Stimulated activated CD8-positive, alpha-beta memory T cell treated with anti-CD3 and anti-CD28 coated beads, Interleukin-4, amount 100 ng/mL, for 1 hour (primary cell): Measurements from ENCODE around the gene FAM20A.
"Not testable (repeated sequence)": the region's sequence is repeated elsewhere in the genome, so short reads cannot be mapped to it uniquely, and the experiment has no call there.

Experiments used
- DNase-seq, 2 donors: peaks; one replicate each; pipeline ENCODE4 v3.0.0-alpha.2; 2020; ENCODE audit warnings: low read depth in 2 of 2, low spot score in 1 of 2

The FAM20A gene

GRCh38 chr17:68522266-68522665 lies 78.9 kb downstream of the FAM20A start:
- DNase-seq: no peak

DNA sequence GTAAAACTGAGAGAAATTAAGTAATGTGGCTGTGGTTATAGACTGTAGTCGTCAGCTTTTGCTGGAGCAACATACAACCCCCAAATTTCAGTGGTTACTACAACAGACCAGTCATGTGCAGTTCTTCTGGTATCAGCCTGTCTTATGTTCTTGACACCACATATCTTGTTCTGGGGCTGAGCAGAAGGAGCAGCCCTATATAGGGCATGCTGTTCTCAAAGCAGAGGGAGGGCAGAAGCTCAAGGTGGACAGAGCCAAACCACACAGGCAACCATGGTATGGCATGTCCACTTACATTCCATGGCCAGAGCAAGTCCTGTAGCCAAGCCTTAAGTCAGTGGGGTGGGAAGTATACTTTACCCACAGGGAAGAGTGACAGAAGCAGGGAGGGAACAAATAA lies 81.3 kb downstream of the FAM20A start:
- no peak for DNase-seq

GRCh38 chr17:68519051-68519450 lies 82.1 kb downstream of the FAM20A start:
- not testable (repeated sequence) for DNase-seq

- no peak for DNase-seq
Observed at GRCh38 chr17:68518063-68518815, 82.9 kb downstream of the FAM20A start.

DNA sequence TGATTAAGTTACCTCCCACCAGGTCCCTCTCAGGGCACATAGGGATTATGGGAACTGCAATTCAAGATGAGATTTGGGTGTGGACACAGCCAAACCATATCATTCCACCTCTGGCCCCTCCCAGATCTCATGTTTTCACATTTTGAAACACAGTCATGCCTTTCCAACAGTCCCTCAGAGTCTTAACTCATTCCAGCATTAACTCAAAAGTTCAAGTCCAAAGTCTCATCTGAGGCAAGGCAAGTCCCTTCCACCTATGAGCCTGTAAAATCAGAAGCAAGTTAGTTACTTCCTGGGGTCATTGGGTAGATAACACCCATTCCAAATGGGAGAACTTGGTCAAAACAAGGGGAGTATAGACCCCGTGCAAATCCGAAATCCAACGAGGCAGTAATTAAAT lies 83.6 kb downstream of the FAM20A start:
- DNase-seq: not testable (repeated sequence)

- no peak for DNase-seq
Observed at GRCh38 chr17:68516732-68517131, 84.4 kb downstream of the FAM20A start.

DNA sequence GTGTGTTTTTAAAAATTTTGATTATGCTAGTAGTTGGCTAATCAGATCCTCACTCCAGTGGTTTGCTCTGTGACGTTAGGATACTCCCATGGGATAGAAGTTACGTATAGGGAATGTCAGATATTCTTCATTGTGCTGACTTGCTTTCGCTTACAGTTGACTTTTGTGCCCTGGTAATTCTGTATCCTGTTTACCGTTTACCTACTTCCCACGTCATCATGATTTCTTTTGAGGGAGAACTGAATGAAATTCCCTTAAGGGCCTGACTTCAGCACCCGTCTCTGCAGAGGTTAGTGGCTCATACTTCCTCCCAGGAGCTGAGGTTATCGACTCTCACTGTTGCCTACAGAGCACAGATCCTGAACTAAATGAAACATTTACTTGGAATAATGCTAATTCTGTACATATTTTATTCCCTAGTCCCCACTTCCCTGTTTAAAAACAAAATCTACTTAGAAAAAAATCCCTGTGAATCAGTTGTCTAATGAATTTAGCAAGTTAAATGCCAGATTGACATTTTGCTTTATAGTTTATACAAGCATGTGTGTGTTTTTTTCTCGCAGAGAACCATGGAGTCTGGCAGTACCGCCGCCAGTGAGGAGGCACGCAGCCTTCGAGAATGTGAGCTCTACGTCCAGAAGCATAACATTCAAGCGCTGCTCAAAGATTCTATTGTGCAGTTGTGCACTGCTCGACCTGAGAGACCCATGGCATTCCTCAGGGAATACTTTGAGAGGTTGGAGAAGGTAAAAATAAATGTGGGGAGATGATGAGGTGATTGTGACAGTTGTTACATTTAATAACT lies 86.1 kb downstream of the FAM20A start:
- DNase-seq: no peak

GRCh38 chr17:68513932-68514331 lies 87.2 kb downstream of the FAM20A start:
- no peak for DNase-seq

- no peak for DNase-seq
Observed at GRCh38 chr17:68512960-68513474, 88.2 kb downstream of the FAM20A start.

DNA sequence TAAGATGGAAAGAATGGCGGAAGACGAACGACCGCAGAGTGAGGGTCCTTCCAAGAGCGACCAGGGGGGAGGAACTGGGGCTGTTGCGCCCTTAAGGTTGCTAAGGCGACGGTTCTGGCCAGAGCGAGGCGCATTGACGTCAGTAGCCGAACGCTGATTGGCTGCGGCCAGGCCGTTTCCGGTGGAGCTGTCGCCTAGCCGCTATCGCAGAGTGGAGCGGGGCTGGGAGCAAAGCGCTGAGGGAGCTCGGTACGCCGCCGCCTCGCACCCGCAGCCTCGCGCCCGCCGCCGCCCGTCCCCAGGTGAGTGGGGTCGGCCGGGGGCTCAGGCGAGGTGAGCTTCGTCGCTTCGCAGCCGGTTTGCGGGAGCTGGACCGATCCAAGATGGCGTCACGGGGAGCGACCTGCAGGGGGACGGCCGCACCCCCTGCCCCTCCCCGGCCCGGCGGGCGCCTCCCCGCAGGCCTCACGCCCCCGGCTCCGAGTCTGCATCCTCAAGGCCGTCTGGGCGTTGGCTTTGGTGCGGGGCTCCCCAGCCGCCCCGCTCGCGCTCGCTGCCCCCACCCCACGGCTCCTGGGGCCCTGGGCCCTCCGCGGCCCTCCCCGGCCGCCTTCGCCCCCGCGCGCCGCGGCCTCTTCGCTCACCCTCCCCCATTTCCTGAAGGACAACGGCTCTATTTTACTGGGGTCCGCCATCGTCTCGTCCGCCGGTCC lies 88.8 kb downstream of the FAM20A start, which contains the start of gene PRKAR1A:
Gene PRKAR1A, plus strand, starts transcription at position 184 of the 713 bp plus-strand sequence. CDS start 2,970 bp downstream, outside the sequence.
- peak; percentile 84 to 90 for DNase-seq

GRCh38 chr17:68511671-68512246 lies 89.4 kb downstream of the FAM20A start:
- peak; percentile 35 to 64 for DNase-seq

GRCh38 chr17:68511254-68511670 lies 89.9 kb downstream of the FAM20A start:
- DNase-seq: no peak

- DNase-seq: no peak
Observed at GRCh38 chr17:68509141-68510057, 91.8 kb downstream of the FAM20A start.

DNA sequence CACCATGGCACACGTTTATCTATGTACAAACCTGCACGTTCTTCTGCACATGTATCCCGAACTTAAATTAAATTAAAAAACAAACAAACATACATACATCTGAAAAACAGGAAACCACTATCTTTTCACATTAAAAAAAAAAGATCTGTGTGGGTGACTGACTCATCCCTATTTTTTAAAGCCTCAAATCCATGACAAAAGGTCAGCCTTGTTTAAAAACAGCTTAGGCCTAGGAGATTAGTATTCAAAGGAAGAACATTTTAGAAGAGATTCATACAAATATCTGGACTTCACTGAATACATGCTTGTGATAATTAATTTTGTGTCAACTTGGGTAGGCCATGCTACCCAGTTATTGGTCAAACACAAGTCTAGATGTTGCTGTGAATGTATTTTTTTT lies 93.6 kb downstream of the FAM20A start:
- no peak for DNase-seq

- DNase-seq: no peak
Observed at GRCh38 chr17:68505951-68506350, 95.2 kb downstream of the FAM20A start.

GRCh38 chr17:68501074-68501473 lies 100.1 kb downstream of the FAM20A start:
- DNase-seq: no peak

DNA sequence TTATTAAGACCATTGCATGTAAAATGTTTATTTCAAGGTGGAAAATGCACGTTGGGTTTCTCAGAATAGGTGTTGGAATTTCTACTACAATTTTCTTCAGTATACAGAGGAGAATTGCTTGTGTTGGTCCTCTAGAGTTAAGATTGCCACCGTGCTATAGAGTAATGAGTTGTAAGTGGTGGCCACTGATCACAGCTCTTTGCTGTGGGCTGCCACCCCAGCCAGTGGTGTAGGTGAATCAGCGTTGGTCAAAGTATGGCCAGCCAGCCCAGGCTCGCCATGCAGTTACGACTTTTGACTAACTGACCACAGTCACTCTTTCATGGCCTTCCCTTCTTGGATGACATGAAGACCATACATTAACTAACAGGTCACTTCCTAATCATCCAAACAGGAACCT lies 101.6 kb downstream of the FAM20A start:
- DNase-seq: no peak

- DNase-seq: no peak
Observed at GRCh38 chr17:68498479-68499326, 102.5 kb downstream of the FAM20A start.

- no peak for DNase-seq
Observed at GRCh38 chr17:68497885-68498319, 103.3 kb downstream of the FAM20A start.
